SK-N-SH (cell line): Measurements from ENCODE around the gene FLRT1. TPM values are rescaled to one million over a fixed set of nuclear protein-coding genes. Genes with fewer than 3 reads are reported as not detected.

Source experiments
- CTCF ChIA-PET: fragments of 300-600, 350-600 bp; formaldehyde crosslinking; extraction: SDS; loops from one replicate; lab custom pipeline; 2021; lab: Yijun Ruan, JAX
- POLR2A ChIA-PET: fragments of 350-600 bp; sonication (Branson Sonifier 250); formaldehyde crosslinking; extraction: SDS; loops from one replicate; lab custom pipeline; 2020; ENCODE audit warnings: antibody characterized with exemption, inconsistent platforms; lab: Yijun Ruan, JAX
- DNase-seq: peaks from one replicate; pipeline ENCODE4 v3.0.0; 2012
- H2AFZ ChIP-seq: fragments of 200-600 bp; sonication (generic); 2 replicates; pipeline ENCODE4 v1.8.1; 2016; ENCODE audit warnings: antibody characterized with exemption, mild to moderate bottlenecking, low read depth
- H3F3A ChIP-seq: fragments of 200-600 bp; sonication (generic); replicated peaks from 2 replicates; pipeline ENCODE3; 2016; ENCODE audit warnings: antibody characterized with exemption, mild to moderate bottlenecking; ENCODE audit not compliant: insufficient read depth
- H3K27ac ChIP-seq, 2 experiments: fragments of 200-500 bp in 1 of 2; fragments of 200-600 bp in 1 of 2; sonication (Bioruptor generic) in 1 of 2; sonication (generic), shearing (Covaris generic) in 1 of 2; 2 replicates each; pipeline versions ENCODE4 v1.5.1 to v1.6.1; 2014 to 2016; ENCODE audit warnings: low read depth in 2 of 2, inconsistent platforms in 1 of 2, low read length in 1 of 2, mild to moderate bottlenecking in 1 of 2, mixed read lengths in 1 of 2
- H3K27me3 ChIP-seq: fragments of 200-600 bp; sonication (generic), shearing (Covaris generic); 2 replicates; pipeline ENCODE4 v1.6.1; 2016; ENCODE audit warnings: mixed run types; ENCODE audit not compliant: insufficient read depth
- H3K36me3 ChIP-seq, 2 experiments: fragments of 200-500 bp in 1 of 2; fragments of 200-600 bp in 1 of 2; sonication (Bioruptor generic) in 1 of 2; sonication (generic) in 1 of 2; replicated peaks in 1 of 2; 2 replicates each; pipeline versions ENCODE3 to v1.5.1; 2014 to 2016; ENCODE audit warnings: low read length in 1 of 2, mild to moderate bottlenecking in 1 of 2; ENCODE audit not compliant: insufficient read depth in 2 of 2, control insufficient read depth in 1 of 2
- H3K4me1 ChIP-seq, 2 experiments: fragments of 200-500 bp in 1 of 2; fragments of 200-600 bp in 1 of 2; sonication (Bioruptor generic) in 1 of 2; sonication (generic), shearing (Covaris generic) in 1 of 2; 2 replicates each; pipeline versions ENCODE4 v1.5.1 to v1.6.1; 2014 to 2016; ENCODE audit warnings: low read depth in 1 of 2, low read length in 1 of 2, mixed run types in 1 of 2; ENCODE audit not compliant: insufficient read depth in 2 of 2, control insufficient read depth in 1 of 2
- H3K4me2 ChIP-seq: fragments of 200-600 bp; sonication (generic), shearing (Covaris generic); 2 replicates; pipeline ENCODE4 v1.6.1; 2017; ENCODE audit warnings: mixed run types
- H3K4me3 ChIP-seq, 2 experiments: fragments of 200-500 bp in 1 of 2; fragments of 200-600 bp in 1 of 2; sonication (Bioruptor generic) in 1 of 2; sonication (generic), shearing (Covaris generic) in 1 of 2; 2 replicates each; pipeline versions ENCODE4 v1.5.1 to v1.8.1; 2014 to 2016; ENCODE audit warnings: low read depth in 2 of 2, inconsistent platforms in 1 of 2, low read length in 1 of 2, mild to moderate bottlenecking in 1 of 2, mixed read lengths in 1 of 2, moderate library complexity in 1 of 2
- H3K79me2 ChIP-seq: fragments of 200-600 bp; sonication (generic); 2 replicates; pipeline ENCODE4 v1.8.1; 2017; ENCODE audit warnings: mild to moderate bottlenecking; ENCODE audit not compliant: insufficient read depth
- H3K9ac ChIP-seq: fragments of 200-600 bp; sonication (generic); 2 replicates; pipeline ENCODE4 v1.6.1; 2017; ENCODE audit warnings: mixed run types
- H3K9me2 ChIP-seq: fragments of 200-600 bp; sonication (generic); 2 replicates; pipeline ENCODE4 v1.6.1; 2017; ENCODE audit warnings: mixed run types
- H3K9me3 ChIP-seq: fragments of 200-600 bp; sonication (generic); 2 replicates; pipeline ENCODE4 v1.6.1; 2017; ENCODE audit warnings: mixed run types, mild to moderate bottlenecking, moderate library complexity
- H4K20me1 ChIP-seq: fragments of 200-600 bp; sonication (generic); 2 replicates; pipeline ENCODE4 v1.6.1; 2017; ENCODE audit warnings: mild to moderate bottlenecking, mixed run types; ENCODE audit not compliant: insufficient read depth
- EP300 ChIP-seq, 2 experiments: IDR thresholded peaks; 2 replicates each; pipeline versions ENCODE4 v1.4.0 to v1.6.1; 2012; ENCODE audit warnings: borderline replicate concordance in 1 of 2, low read depth in 1 of 2, low read length in 1 of 2
- FOXJ3 ChIP-seq: sonication (generic); formaldehyde crosslinking; IDR thresholded peaks from 2 replicates; pipeline ENCODE4 v1.5.1; 2020; ENCODE audit warnings: mild to moderate bottlenecking, missing genetic modification reagents
- FOXM1 ChIP-seq: IDR thresholded peaks from 2 replicates; pipeline ENCODE4 v1.4.0; 2012; ENCODE audit warnings: low read depth, mild to moderate bottlenecking
- GABPA ChIP-seq: IDR thresholded peaks from 2 replicates; pipeline ENCODE4 v1.4.0; 2012; ENCODE audit warnings: low read depth, mild to moderate bottlenecking
- MEF2A ChIP-seq: IDR thresholded peaks from 2 replicates; pipeline ENCODE4 v1.4.0; 2012; ENCODE audit warnings: low read depth, borderline replicate concordance
- MXI1 ChIP-seq: IDR thresholded peaks from 2 replicates; pipeline ENCODE4 v1.6.1; 2012; ENCODE audit warnings: mild to moderate bottlenecking, low read depth, low read length, improper control_type of control experiment
- NFIC ChIP-seq: IDR thresholded peaks from 2 replicates; pipeline ENCODE4 v1.4.0; 2012; ENCODE audit warnings: borderline replicate concordance
- NRF1 ChIP-seq: IDR thresholded peaks from 2 replicates; pipeline ENCODE4 v1.6.1; 2012; ENCODE audit warnings: low read depth, mild to moderate bottlenecking, low read length
- RAD21 ChIP-seq: IDR thresholded peaks from 2 replicates; pipeline ENCODE4 v1.6.1; 2012; ENCODE audit warnings: mild to moderate bottlenecking, low read length
- RXRA ChIP-seq: IDR thresholded peaks from 2 replicates; pipeline ENCODE4 v1.4.0; 2012; ENCODE audit warnings: low read depth, mild to moderate bottlenecking, borderline replicate concordance
- TAF1 ChIP-seq: IDR thresholded peaks from 2 replicates; pipeline ENCODE4 v1.6.1; 2012; ENCODE audit warnings: low read depth, mild to moderate bottlenecking, low read length, moderate library complexity, borderline replicate concordance
- TEAD4 ChIP-seq: IDR thresholded peaks from 2 replicates; pipeline ENCODE4 v1.4.0; 2012; ENCODE audit warnings: mild to moderate bottlenecking, borderline replicate concordance; ENCODE audit not compliant: insufficient read depth
- YY1 ChIP-seq: IDR thresholded peaks from 2 replicates; pipeline ENCODE4 v1.4.0; 2012; ENCODE audit warnings: low read depth, mild to moderate bottlenecking
- ZBTB33 ChIP-seq: IDR thresholded peaks from 2 replicates; pipeline ENCODE4 v1.4.0; 2012; ENCODE audit warnings: low read depth, borderline replicate concordance
- WGBS: methylation state at CpG from one replicate; pipeline ENCODE4 v1.1.6; 2017; ENCODE audit warnings: low lambda C conversion rate; 5-methylcytosine and 5-hydroxymethylcytosine counted together
- polyA plus RNA-seq, 3 experiments: library from polyadenylated mRNA; depleted of rRNA; stranded (reverse); fragments of >200 nt; gene quantifications; 2 replicates each; pipeline ENCODE4 v1.2.3, GENCODE V29; 2012
- TF ChIP-seq, protein P1 (sequence below): IDR thresholded peaks from 2 replicates; pipeline ENCODE4; 2012
- TF ChIP-seq, protein P2 (sequence below): fragments of 200-600 bp; sonication (generic); IDR thresholded peaks from 2 replicates; pipeline ENCODE4 v1.6.1; 2017; ENCODE audit warnings: antibody characterized with exemption, mild to moderate bottlenecking, moderate library complexity

FLRT1 gene
- polyA plus RNA-seq, 1 of the 3 experiments (the other 2 are of a cell fraction) = 0.03 TPM

DNA sequence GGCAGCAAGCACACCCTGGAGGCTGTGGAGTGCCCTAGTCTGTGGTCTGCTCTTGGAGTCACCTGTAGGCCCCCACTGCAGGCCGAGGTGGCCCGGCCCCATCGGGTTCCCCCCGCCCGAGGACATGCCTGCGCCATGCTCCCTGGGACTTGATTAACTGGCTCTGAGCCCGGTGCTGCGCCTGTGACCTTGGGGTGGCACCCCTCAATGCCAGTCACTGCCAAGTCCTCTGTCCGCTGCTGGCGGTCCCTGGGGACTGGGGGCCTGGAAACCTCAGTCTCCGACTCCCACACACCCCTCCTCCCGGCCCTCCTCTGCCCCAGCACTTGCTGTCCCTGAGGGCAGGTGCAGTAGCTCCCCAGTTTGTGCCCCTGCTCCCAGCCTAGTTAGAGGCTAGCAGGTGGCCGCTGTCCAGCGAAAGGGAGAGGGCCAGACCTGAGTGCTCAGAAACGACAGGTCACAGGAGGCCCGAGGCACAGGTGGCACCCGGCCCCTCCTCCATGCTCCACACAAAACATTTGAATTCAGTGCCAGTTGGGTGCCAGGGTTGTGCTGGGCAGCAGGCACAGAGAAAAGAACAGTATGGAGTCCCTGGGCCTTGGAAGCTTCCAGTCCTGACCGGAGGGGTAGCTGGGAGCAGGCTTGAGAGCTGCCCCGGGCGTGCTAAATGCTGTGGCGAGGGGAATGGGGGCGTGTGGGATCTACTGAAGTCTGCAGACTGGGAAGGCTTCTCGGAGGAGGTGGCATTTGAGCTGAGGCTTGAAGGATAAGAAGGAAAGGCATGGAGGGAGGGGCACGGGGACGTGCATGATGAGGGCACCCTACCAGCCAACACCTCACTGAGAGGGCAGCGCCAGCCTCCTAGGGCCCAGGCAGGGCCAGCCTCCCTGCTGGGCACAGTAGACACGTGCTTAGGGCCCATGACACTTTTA is 16.4 kb upstream of the FLRT1 start:
- CTCF ChIA-PET = interaction anchor here (0.6 to 3.0 kb wide), 5 partner anchors 10 to 133 kb away, joined by 3 to 17 read pairs (median 3); no protein-coding TSS in a partner anchor
- WGBS = 73% methylated on average over 20 of the region's 27 CpGs
- no peaks in the 10 kb centered on the region for H3K36me3 ChIP-seq

More for the DNA sequence above, 16.4 kb upstream of the FLRT1 start:
- Histone ChIP-seq H3K9me2 (no peaks in the 10 kb centered on the region), H3K4me2 (no peak overlapping the region)
- DNase-seq = no peak
- no peak for TF ChIP-seq RAD21
- no peak for TF ChIP-seq NFIC
- no peak for TF ChIP-seq GABPA
- no peak for TF ChIP-seq MEF2A
- no peak for TF ChIP-seq RXRA
- no peak for TF ChIP-seq FOXJ3
- no peak for TF ChIP-seq ZBTB33
- TF ChIP-seq, protein P1, sequence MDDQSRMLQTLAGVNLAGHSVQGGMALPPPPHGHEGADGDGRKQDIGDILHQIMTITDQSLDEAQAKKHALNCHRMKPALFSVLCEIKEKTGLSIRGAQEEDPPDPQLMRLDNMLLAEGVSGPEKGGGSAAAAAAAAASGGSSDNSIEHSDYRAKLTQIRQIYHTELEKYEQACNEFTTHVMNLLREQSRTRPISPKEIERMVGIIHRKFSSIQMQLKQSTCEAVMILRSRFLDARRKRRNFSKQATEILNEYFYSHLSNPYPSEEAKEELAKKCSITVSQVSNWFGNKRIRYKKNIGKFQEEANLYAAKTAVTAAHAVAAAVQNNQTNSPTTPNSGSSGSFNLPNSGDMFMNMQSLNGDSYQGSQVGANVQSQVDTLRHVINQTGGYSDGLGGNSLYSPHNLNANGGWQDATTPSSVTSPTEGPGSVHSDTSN = no peak
- no peak for TF ChIP-seq YY1
- TF ChIP-seq, protein P2, sequence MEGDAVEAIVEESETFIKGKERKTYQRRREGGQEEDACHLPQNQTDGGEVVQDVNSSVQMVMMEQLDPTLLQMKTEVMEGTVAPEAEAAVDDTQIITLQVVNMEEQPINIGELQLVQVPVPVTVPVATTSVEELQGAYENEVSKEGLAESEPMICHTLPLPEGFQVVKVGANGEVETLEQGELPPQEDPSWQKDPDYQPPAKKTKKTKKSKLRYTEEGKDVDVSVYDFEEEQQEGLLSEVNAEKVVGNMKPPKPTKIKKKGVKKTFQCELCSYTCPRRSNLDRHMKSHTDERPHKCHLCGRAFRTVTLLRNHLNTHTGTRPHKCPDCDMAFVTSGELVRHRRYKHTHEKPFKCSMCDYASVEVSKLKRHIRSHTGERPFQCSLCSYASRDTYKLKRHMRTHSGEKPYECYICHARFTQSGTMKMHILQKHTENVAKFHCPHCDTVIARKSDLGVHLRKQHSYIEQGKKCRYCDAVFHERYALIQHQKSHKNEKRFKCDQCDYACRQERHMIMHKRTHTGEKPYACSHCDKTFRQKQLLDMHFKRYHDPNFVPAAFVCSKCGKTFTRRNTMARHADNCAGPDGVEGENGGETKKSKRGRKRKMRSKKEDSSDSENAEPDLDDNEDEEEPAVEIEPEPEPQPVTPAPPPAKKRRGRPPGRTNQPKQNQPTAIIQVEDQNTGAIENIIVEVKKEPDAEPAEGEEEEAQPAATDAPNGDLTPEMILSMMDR = no peak
- TF ChIP-seq TEAD4 = no peak
- no peak for TF ChIP-seq FOXM1
- TF ChIP-seq NRF1 = no peak
- TF ChIP-seq EP300 (IDR thresholded peaks at IDR 0.05; ENCODE audit: borderline replicate concordance in 1 of 2, low read depth in 1 of 2, low read length in 1 of 2) = no peak
- no peak for TF ChIP-seq TAF1
- TF ChIP-seq MXI1 = no peak
- TF ChIP-seq, all 33 proteins: peak for 0
- Histone ChIP-seq H3F3A (no peaks in the 10 kb centered on the region), H2AFZ (no peak overlapping the region), H3K79me2 (no peaks in the 10 kb centered on the region), H3K27me3 (no peaks in the 10 kb centered on the region), H3K4me3 (no peak overlapping the region), H3K9ac (no peak overlapping the region), H3K27ac (no peak overlapping the region; a peak in 1 of 4 replicates), H3K4me1 (peaks cover 0 to 53% of the 10 kb centered on the region in 2 experiments; a peak in 1 of 4 replicates), H4K20me1 (peaks cover 5% of the 10 kb centered on the region; the same call in 1 of the 2 replicates), H3K9me3 (no peaks in the 10 kb centered on the region)
- POLR2A ChIA-PET = interaction anchor here (1.8 kb wide), 1 partner anchor 17 kb away, joined by 4 read pairs; no protein-coding TSS in a partner anchor
